ENCODE measurements around the gene SLC30A5. TPM values are rescaled to one million over a fixed set of nuclear protein-coding genes. Genes with fewer than 3 reads are reported as not detected.
"Not testable (repeated sequence)": the region's sequence is repeated elsewhere in the genome, so short reads cannot be mapped to it uniquely, and the experiment has no call there.

Gene SLC30A5
- total RNA-seq, 2 experiments from 2014 or later, result 30.2 to 42.6 TPM

DNA sequence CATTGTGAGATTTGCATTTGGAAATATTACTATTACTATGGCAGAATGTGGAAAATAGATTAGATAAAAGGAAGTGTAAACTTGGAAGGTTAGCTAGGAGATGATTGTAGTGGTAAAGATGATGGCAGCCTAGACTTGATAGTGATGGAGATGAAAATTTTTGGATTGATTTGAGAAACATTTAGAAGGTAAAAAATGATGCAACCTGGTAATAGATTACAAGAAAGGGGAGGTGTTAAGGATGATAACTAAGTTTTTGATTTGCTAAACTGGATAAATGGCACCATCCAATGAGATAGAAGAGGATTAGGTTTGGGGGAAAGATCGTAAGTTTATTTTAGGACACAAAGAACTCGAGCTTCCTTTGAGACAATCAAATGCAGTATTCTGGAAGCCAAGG is 8.9 kb upstream of the SLC30A5 start:
- Histone ChIP-seq H3K4me3 (ENCODE audit: low read depth, low read length, poor library complexity, severe bottlenecking) (no peak overlapping the region), H3K36me3 (ENCODE audit: insufficient read depth, low read length) (no peaks in the 10 kb centered on the region), H3K27ac (ENCODE audit: low read depth, low read length, poor library complexity, severe bottlenecking) (no peak overlapping the region), H3K9me3 (ENCODE audit: low read length) (no peaks in the 10 kb centered on the region), H2AFZ (ENCODE audit: low read length) (no peak overlapping the region), H4K20me1 (ENCODE audit: insufficient read depth, low read length) (no peaks in the 10 kb centered on the region), H3K79me2 (ENCODE audit: insufficient read depth, low read depth, low read length) (no peaks in the 10 kb centered on the region), H3K4me1 (ENCODE audit: insufficient read depth, low read length, poor library complexity, severe bottlenecking) (no peaks in the 10 kb centered on the region), H3K9me2 (ENCODE audit: insufficient read depth, low read length) (no peaks in the 10 kb centered on the region), H3K4me2 (ENCODE audit: low read length) (no peak overlapping the region)
- CTCF ChIA-PET (ENCODE audit: unreplicated experiment), result interaction anchor here (1.2 kb wide), 1 partner anchor 9 kb away, joined by 3 read pairs; the partner anchor contains the start of gene SLC30A5
- intact Hi-C loops (cut with micrococcal nuclease; ENCODE audit: unreplicated experiment), result no loop called here
- TF ChIP-seq, protein P1, sequence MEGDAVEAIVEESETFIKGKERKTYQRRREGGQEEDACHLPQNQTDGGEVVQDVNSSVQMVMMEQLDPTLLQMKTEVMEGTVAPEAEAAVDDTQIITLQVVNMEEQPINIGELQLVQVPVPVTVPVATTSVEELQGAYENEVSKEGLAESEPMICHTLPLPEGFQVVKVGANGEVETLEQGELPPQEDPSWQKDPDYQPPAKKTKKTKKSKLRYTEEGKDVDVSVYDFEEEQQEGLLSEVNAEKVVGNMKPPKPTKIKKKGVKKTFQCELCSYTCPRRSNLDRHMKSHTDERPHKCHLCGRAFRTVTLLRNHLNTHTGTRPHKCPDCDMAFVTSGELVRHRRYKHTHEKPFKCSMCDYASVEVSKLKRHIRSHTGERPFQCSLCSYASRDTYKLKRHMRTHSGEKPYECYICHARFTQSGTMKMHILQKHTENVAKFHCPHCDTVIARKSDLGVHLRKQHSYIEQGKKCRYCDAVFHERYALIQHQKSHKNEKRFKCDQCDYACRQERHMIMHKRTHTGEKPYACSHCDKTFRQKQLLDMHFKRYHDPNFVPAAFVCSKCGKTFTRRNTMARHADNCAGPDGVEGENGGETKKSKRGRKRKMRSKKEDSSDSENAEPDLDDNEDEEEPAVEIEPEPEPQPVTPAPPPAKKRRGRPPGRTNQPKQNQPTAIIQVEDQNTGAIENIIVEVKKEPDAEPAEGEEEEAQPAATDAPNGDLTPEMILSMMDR (conservative IDR thresholded peaks at IDR 0.05; ENCODE audit: low read length), result no peak
- TF ChIP-seq EZH2phosphoT487 (IDR thresholded peaks at IDR 0.05; ENCODE audit: borderline replicate concordance, low read depth, low read length), result no peak
- POLR2A ChIA-PET, result interaction anchor here (0.6 to 1.3 kb wide), 2 partner anchors 8 to 13 kb away, joined by 3 to 4 read pairs; partner anchors contain the start of gene SLC30A5
- no peak for DNase-seq (ENCODE audit: low spot score)
- no TSS peak for BruUV-seq (replicated peaks)

DNA sequence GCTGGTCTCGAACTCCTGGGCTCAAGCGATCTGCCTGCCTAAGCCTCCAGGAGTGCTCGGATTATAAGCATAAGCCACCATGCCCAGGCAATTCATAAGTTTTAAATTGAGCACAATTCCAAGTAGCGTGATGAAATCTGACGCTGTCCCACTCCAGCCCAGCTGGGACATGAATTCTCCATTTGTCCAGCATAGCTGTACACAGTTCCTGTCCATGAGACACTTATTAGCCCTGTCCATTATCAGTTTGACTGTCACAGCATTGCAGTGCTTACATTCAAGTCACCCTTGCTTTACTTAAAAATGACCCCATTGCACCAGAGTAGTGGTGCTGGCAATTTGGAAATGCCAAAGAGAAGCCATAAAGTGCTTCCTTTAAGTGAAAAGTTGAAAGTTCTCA is 7.6 kb upstream of the SLC30A5 start:
- Histone ChIP-seq H3K27ac (ENCODE audit: low read depth, low read length, poor library complexity, severe bottlenecking) (no peak overlapping the region), H3K9me2 (ENCODE audit: insufficient read depth, low read length) (no peaks in the 10 kb centered on the region), H3K4me1 (ENCODE audit: insufficient read depth, low read length, poor library complexity, severe bottlenecking) (no peaks in the 10 kb centered on the region), H3K36me3 (ENCODE audit: insufficient read depth, low read length) (no peaks in the 10 kb centered on the region), H3K79me2 (ENCODE audit: insufficient read depth, low read depth, low read length) (no peaks in the 10 kb centered on the region), H3K4me2 (ENCODE audit: low read length) (no peak overlapping the region), H2AFZ (ENCODE audit: low read length) (no peak overlapping the region), H4K20me1 (ENCODE audit: insufficient read depth, low read length) (no peaks in the 10 kb centered on the region), H3K9me3 (ENCODE audit: low read length) (no peaks in the 10 kb centered on the region), H3K4me3 (ENCODE audit: low read depth, low read length, poor library complexity, severe bottlenecking) (no peak overlapping the region)
- DNase-seq (ENCODE audit: low spot score), result no peak
- intact Hi-C loops (cut with micrococcal nuclease; ENCODE audit: unreplicated experiment), result no loop called here
- POLR2A ChIA-PET, result no interaction called here
- TF ChIP-seq EZH2phosphoT487 (IDR thresholded peaks at IDR 0.05; ENCODE audit: borderline replicate concordance, low read depth, low read length), result no peak
- TF ChIP-seq, protein P1 (conservative IDR thresholded peaks at IDR 0.05; ENCODE audit: low read length), result no peak
- no TSS peak for BruUV-seq (replicated peaks)
- CTCF ChIA-PET (ENCODE audit: unreplicated experiment), result no interaction called here

GRCh38 chr5:69088006-69088405 is 5.8 kb upstream of the SLC30A5 start:
- H4K20me1 ChIP-seq (ENCODE audit: insufficient read depth, low read length); BruUV-seq (replicated peaks); H3K9me2 ChIP-seq (ENCODE audit: insufficient read depth, low read length); intact Hi-C loops (cut with micrococcal nuclease; ENCODE audit: unreplicated experiment); H3K4me3 ChIP-seq (ENCODE audit: low read depth, low read length, poor library complexity, severe bottlenecking); H3K27ac ChIP-seq (ENCODE audit: low read depth, low read length, poor library complexity, severe bottlenecking); H3K36me3 ChIP-seq (ENCODE audit: insufficient read depth, low read length); POLR2A ChIA-PET; DNase-seq (ENCODE audit: low spot score); H3K4me2 ChIP-seq (ENCODE audit: low read length); CTCF ChIA-PET (ENCODE audit: unreplicated experiment); H3K79me2 ChIP-seq (ENCODE audit: insufficient read depth, low read depth, low read length); H3K4me1 ChIP-seq (ENCODE audit: insufficient read depth, low read length, poor library complexity, severe bottlenecking); H2AFZ ChIP-seq (ENCODE audit: low read length); H3K9me3 ChIP-seq (ENCODE audit: low read length): not testable (repeated sequence)

Measured in OCI-LY7 (cell line).